Measurements from ENCODE around the gene PARP11.
A peak's percentile ranks its signal among the peaks of the same experiment; 100 is the strongest.

Gene PARP11

DNA sequence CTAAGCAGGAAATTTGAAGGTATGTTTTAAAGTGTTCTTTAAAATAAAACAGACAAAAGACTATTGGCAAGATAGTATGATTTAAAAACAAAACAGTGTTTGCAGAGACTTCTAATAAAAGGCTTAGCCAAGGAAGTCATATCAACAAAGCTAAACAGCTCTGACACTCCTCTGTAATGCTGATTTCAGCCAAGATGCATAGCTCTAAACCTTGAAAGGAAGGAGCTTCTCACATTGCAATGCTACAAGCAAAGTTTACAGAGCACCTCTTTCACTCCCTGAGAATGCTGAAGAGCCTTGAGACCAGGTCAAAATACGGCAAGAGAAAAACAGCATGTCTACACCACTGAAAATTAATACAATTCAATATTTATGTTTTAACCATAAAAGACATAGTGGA, 51.8 kb downstream of the PARP11 start:
- Histone ChIP-seq H3K4me2 (ENCODE audit: low read length) (no peak overlapping the region), H3K27me3 (ENCODE audit: control insufficient read depth, low read length) (no peaks in the 10 kb centered on the region), H3K4me3 (ENCODE audit: low read length) (no peak overlapping the region), H3K4me1 (ENCODE audit: control insufficient read depth, low read length) (peaks cover 4% of the 10 kb centered on the region), H3K9me3 (ENCODE audit: control insufficient read depth, insufficient read depth, low read length) (no peaks in the 10 kb centered on the region), H3F3A (ENCODE audit: control insufficient read depth, insufficient read depth) (no peaks in the 10 kb centered on the region), H4K20me1 (ENCODE audit: control insufficient read depth, insufficient read depth, low read depth, low read length) (no peaks in the 10 kb centered on the region), H3K9me2 (replicated peaks; ENCODE audit: control insufficient read depth, low read length) (no peaks in the 10 kb centered on the region), H3K27ac (ENCODE audit: low read depth, low read length) (no peak overlapping the region), H3K79me2 (ENCODE audit: control insufficient read depth, low read length) (no peaks in the 10 kb centered on the region), H3K36me3 (ENCODE audit: control insufficient read depth, low read length) (peaks cover 11% of the 10 kb centered on the region)
- no peak for TF ChIP-seq EZH2phosphoT487 (IDR thresholded peaks at IDR 0.05; ENCODE audit: borderline replicate concordance, low read length)
- TF ChIP-seq, protein P1, sequence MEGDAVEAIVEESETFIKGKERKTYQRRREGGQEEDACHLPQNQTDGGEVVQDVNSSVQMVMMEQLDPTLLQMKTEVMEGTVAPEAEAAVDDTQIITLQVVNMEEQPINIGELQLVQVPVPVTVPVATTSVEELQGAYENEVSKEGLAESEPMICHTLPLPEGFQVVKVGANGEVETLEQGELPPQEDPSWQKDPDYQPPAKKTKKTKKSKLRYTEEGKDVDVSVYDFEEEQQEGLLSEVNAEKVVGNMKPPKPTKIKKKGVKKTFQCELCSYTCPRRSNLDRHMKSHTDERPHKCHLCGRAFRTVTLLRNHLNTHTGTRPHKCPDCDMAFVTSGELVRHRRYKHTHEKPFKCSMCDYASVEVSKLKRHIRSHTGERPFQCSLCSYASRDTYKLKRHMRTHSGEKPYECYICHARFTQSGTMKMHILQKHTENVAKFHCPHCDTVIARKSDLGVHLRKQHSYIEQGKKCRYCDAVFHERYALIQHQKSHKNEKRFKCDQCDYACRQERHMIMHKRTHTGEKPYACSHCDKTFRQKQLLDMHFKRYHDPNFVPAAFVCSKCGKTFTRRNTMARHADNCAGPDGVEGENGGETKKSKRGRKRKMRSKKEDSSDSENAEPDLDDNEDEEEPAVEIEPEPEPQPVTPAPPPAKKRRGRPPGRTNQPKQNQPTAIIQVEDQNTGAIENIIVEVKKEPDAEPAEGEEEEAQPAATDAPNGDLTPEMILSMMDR (IDR thresholded peaks at IDR 0.05; ENCODE audit: low read depth, low read length, poor library complexity, severe bottlenecking): no peak

DNA sequence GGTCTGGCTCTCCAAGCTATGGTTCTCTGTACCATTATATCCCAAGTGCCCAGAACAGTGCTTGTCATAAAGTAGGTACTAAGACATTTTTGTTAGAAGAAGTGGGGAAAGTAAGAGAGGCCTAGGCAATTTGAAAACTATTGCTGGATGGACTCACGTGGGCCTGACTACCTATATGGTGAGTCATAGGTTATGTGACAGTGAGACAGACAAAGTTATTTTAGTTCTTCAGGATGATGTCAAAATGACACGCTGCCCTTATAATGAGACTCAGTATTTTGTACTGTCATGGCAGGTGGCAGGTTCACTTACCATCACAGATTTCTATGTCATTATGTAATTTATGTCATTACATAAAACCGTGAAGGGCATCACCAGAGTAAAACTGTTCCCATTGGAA, 53.1 kb downstream of the PARP11 start:
- H3K36me3 ChIP-seq (ENCODE audit: control insufficient read depth, low read length): peaks cover 10% of the 10 kb centered on the region
- no peak overlapping the region for H3K27ac ChIP-seq (ENCODE audit: low read depth, low read length)
- H3K4me2 ChIP-seq (ENCODE audit: low read length): no peak overlapping the region
- no peaks in the 10 kb centered on the region for H3F3A ChIP-seq (ENCODE audit: control insufficient read depth, insufficient read depth)
- no peaks in the 10 kb centered on the region for H3K27me3 ChIP-seq (ENCODE audit: control insufficient read depth, low read length)
- H3K9me3 ChIP-seq (ENCODE audit: control insufficient read depth, insufficient read depth, low read length): no peaks in the 10 kb centered on the region
- TF ChIP-seq, protein P1 (IDR thresholded peaks at IDR 0.05; ENCODE audit: low read depth, low read length, poor library complexity, severe bottlenecking): no peak
- H3K9me2 ChIP-seq (replicated peaks; ENCODE audit: control insufficient read depth, low read length): no peaks in the 10 kb centered on the region
- H3K4me3 ChIP-seq (ENCODE audit: low read length): no peak overlapping the region
- no peaks in the 10 kb centered on the region for H4K20me1 ChIP-seq (ENCODE audit: control insufficient read depth, insufficient read depth, low read depth, low read length)
- no peaks in the 10 kb centered on the region for H3K79me2 ChIP-seq (ENCODE audit: control insufficient read depth, low read length)
- peaks cover 17% of the 10 kb centered on the region for H3K4me1 ChIP-seq (ENCODE audit: control insufficient read depth, low read length)

DNA sequence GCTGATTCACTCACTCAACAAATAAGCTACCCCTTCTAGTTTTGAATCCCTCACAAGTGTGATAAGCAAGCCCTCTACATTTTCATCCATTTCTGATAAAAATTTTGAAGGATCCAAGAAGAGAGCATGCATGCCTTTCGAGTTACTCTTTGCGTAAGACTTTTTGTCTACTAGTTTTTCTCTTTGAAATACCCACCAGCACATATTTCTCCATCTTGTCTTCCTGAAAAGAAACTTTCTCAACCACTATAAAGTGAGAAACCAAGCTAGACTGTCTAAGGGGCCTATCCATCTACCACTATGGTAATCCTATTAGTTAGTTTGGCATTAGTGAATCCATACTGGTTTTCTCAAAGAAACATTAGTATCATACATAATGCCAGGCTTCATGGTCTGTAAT, 56.9 kb downstream of the PARP11 start:
- H3K27me3 ChIP-seq (ENCODE audit: control insufficient read depth, low read length): no peaks in the 10 kb centered on the region
- no peaks in the 10 kb centered on the region for H3F3A ChIP-seq (ENCODE audit: control insufficient read depth, insufficient read depth)
- peak overlapping the region; percentile 57 for H3K4me2 ChIP-seq (ENCODE audit: low read length)
- H3K27ac ChIP-seq (ENCODE audit: low read depth, low read length): peak overlapping the region; percentile 59
- no peak overlapping the region for H3K4me3 ChIP-seq (ENCODE audit: low read length)
- no peak for TF ChIP-seq EZH2phosphoT487 (IDR thresholded peaks at IDR 0.05; ENCODE audit: borderline replicate concordance, low read length)
- TF ChIP-seq, protein P1 (IDR thresholded peaks at IDR 0.05; ENCODE audit: low read depth, low read length, poor library complexity, severe bottlenecking): no peak
- H3K4me1 ChIP-seq (ENCODE audit: control insufficient read depth, low read length): peaks cover 29% of the 10 kb centered on the region
- no peaks in the 10 kb centered on the region for H3K9me2 ChIP-seq (replicated peaks; ENCODE audit: control insufficient read depth, low read length)
- H3K79me2 ChIP-seq (ENCODE audit: control insufficient read depth, low read length): no peaks in the 10 kb centered on the region
- H3K9me3 ChIP-seq (ENCODE audit: control insufficient read depth, insufficient read depth, low read length): no peaks in the 10 kb centered on the region
- H4K20me1 ChIP-seq (ENCODE audit: control insufficient read depth, insufficient read depth, low read depth, low read length): no peaks in the 10 kb centered on the region
- H3K36me3 ChIP-seq (ENCODE audit: control insufficient read depth, low read length): peaks cover 6% of the 10 kb centered on the region
